NK-92 (cell line): ENCODE data around the gene CCDC57.
"Not testable (repeated sequence)": the region's sequence is repeated elsewhere in the genome, so short reads cannot be mapped to it uniquely, and the experiment has no call there.

Experiments used
- DNase-seq: peaks from one replicate; lab custom pipeline; 2025; ENCODE audit not compliant: unreplicated experiment; lab: John Stamatoyannopoulos, UW

Gene CCDC57

GRCh38 chr17:82179412-82179811 is 33.2 kb downstream of the CCDC57 start:
- no peak for DNase-seq

DNA sequence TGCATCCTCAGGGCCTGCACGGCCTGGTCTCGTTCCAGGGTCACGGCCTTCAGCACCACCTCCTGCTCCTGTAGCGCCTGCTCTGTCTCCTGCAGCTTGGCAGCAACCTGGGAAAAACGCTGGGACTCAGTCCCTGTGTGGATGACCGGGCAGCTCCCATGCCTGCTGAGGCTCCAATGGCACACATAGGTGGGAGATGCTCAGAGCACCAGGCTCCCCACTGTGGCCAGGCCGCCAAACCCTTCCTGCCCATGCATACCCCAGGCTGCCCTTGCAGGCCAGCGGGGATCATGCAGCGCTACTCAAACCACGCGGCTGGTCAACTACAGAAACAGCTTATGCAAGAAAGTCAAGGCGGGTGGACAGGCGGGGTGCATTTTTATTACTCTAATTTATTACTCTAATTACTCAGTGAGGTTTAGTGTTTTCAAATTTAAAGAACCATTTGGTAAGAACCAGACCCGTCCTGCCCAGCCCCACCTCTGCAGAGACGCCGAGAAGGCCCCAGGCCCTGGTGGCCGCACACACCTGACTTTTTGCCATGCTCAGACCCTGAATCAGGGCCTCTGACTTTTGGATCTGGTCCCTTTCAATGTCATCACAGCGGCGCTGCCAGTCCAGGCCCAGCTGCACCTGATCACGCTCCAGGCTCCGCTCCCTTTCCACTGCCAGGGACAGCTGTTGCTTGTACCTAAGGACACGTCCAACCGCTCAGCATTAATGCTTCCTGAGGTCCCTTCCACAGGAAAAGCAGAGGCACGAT is 34.0 kb downstream of the CCDC57 start:
- no peak for DNase-seq

DNA sequence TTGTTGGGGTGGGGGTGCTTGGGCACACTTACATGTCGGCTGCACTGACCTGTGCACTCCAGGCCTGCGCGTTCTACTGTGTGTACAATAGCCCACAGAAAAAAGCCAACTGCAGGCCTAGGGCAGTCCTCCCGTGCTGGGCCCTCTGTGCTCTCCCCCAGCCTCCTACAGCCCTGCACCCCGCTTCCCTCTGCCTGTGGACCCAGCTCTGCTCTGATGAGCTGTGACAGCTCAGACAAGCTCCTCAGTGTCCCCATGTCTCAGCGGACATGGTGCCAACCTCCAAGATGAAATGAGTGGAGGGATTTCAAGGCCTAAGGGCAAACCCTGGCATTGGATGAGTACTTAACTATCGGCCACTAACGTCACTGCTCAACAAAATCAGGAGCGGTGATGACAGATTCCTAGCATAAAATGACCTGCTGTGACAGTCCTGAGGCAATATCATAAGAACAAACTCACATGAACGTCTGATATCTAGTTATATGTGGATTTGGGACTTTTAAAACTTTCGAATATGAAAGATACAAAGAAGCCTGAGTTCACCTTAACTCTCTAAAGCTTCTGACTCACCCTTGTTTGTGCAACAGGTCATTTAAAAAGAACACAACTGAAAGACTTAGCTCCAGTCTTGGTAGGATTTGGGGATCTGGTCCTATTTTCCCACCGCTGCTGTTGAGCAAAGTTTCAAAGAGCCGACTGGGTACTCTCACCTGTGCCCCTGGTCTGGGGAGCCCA is 34.7 kb downstream of the CCDC57 start:
- no peak for DNase-seq

DNA sequence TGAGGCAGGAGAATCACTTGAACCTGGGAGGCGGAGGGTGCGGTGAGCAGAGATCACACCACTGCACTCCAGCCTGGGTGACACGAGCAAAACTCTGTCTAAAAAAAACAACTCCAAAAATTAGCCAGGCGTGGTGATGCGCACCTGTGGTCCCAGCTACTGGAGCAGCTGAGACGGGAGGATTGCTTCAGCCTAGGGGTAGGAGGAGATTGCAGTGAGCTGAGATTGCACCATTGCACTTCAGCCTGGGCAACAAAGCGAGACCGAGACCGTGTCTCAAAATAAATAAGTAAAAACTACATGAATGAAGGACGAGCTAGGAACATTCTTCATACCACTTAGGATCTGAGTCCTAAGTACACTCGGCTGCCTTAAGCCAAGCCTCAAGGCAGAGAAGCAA is 35.4 kb downstream of the CCDC57 start:
- DNase-seq: no peak

GRCh38 chr17:82175951-82176350 is 36.7 kb downstream of the CCDC57 start:
- no peak for DNase-seq

- no peak for DNase-seq
These were observed 37.4 kb downstream of the CCDC57 start for GRCh38 chr17:82175201-82175600.

DNA sequence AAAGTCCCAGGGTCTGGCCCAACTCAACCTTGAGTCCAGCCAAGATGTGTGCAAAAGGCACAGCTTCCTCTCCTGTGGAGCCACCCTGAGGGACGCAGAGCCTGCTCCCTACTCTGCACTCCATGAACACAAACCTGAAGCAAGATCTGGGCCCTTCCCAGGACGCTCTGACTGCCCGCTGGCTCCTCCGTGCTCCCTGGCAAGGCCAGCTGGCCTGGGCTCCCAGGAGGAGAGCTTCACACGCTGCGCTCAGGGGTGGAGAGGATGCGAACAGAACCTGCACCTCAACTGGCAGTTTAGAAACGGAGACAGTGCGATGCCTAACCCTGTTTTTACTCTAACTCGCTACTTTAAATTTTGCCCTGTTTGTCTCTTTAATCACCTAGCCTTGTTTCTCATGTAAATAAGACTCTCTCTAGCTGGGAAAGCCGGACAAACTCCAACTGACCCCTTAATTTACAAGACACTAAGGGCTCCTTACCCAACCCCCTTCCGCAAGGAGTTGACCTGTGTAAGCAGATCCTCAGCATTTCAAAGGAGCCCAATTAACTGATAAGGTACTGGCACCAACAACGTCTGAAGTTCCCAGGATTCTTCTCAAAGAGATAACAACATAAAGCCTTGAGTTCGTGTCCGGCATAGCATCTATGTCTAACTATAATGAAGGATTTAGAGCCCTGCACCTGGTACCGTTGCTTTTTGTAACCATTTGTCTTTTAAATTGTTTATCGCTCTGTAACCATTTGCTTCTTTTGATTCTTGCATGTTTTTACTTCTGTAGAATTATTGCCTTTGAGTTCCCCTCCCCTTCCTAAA is 38.4 kb downstream of the CCDC57 start:
- not testable (repeated sequence) for DNase-seq

- DNase-seq: no peak
These were observed 39.1 kb downstream of the CCDC57 start for GRCh38 chr17:82173351-82174041.

GRCh38 chr17:82172486-82173160 is 40.0 kb downstream of the CCDC57 start:
- DNase-seq: no peak

DNA sequence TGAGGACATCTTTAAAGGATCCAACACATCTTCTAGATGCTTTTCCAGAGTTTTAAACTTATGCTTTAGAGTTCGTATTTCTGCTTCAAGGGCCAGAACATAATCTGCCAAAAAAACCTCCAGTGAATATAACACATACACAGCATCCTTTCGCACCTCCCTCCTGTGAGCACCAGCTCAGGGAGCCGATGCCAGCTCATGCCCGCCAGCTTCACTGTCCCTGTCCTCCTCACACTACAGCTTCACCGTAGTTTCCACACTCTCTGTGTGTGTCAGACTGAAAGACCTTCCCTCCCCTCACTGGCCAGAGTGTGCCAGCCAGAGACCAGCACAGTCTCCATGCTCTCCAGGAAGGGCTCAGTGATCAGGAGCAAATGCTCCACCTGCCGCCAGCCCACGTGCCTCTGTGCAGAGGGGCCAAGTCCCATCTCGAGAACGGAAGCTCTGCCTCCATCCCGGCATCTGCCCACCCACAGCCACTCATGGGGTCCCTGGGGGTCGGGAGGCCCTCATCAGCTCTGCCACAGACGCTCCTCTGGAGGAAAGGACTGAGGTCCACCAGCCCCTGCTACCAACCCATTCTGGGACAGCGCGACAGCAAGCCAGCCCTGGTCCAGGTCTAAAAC is 40.8 kb downstream of the CCDC57 start:
- no peak for DNase-seq

DNA sequence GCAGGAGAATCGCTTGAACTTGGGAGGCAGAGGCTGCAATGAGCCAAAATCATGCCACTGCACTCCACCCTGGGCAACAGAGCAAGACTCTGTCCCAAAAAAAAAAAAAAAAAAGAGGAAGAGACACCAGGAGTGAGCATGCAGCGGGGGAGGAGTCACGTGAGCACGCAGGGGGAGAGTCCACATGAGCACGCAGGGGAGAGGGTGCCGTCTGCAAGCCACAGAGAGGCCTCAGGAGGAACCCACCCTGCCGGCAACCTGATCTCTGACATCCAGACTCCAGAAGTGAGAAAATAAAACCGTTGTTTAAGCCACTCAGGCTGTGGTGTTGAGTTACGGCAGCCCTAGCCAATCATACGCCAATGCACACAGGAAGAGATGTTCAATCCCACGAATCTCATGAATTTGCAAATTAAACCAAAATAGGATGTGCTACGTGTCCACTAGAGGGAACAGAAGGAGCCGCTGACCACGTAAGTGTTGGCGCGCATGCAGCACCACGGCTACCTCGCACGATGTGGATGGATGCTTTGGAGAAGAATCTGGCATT is 42.2 kb downstream of the CCDC57 start:
- no peak for DNase-seq

- DNase-seq: no peak
These were observed 44.1 kb downstream of the CCDC57 start for GRCh38 chr17:82168568-82168967.

- DNase-seq: no peak
These were observed 45.6 kb downstream of the CCDC57 start for GRCh38 chr17:82167028-82167427.

DNA sequence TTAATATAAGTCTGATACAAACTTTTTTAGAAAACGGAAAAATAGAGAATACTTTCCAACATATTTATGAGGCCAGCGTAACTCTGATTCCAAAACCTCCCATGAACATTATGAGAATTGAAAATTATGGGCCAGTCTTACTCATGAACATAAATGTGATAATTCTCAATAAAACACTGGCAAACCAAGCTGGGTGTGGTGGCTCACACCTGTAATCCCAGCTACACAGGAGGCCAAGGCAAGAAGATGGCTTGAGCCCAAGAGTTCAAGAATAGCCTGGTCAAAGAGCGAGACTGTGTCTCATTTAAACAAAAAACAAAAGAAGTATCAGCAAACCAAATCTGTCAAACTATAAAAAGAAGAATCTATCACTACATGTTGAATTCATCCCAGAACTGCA is 47.8 kb downstream of the CCDC57 start:
- DNase-seq: no peak

DNA sequence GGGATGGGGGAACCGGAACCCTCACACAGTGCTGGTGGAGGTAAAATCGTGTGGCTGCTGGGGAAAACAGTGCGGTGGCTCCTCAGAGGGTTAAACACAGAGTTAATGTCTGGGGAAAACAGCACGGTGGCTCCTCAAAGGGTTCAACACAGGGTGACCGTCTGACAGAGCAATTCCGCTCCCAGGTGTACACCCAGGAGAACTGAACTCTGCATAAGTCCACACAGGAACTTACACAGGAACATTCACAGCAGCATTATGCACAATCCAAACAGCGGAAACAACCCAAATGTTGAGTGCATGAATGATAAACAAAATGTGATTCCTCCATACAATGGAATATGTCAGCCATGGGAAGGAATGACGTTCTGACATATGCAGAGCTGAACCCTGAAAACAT is 51.4 kb downstream of the CCDC57 start:
- no peak for DNase-seq

DNA sequence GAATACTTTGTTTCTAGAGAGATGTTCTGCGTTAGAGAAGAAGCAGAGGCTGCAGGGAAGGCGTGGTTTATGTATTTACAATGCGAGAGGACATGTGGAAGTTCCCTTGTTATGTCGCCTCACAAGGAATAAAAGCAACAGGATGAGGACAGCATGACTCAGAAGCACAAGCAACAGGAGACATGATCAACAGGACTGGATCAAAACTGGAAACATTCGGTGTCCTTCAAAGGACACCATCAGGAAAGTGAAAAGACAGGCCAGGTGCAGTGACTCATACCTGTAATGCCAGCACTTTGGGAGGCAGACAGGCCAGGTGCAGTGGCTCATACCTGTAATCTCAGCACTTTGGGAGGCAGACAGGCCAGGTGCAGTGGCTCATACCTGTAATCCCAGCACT is 52.6 kb downstream of the CCDC57 start:
- no peak for DNase-seq

DNA sequence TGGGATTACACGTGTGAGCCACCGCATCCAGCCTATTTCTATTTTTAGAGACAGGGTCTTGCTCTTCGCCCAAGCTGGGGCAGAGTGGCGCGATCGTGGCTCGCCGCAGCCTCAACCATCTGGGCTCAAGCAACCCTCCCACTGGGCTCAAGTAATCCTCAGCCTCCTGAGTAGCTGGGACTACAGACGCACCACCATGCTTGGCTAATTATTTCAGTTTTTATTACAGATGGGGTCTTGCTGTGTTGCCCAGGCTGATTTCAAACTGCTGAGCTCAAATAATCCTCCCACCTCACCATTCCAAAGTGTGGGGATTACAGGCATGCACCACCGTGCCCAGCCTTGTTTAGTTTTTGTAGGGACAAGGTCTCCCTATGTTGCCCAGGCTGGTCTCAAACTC is 53.8 kb downstream of the CCDC57 start:
- DNase-seq: no peak

DNA sequence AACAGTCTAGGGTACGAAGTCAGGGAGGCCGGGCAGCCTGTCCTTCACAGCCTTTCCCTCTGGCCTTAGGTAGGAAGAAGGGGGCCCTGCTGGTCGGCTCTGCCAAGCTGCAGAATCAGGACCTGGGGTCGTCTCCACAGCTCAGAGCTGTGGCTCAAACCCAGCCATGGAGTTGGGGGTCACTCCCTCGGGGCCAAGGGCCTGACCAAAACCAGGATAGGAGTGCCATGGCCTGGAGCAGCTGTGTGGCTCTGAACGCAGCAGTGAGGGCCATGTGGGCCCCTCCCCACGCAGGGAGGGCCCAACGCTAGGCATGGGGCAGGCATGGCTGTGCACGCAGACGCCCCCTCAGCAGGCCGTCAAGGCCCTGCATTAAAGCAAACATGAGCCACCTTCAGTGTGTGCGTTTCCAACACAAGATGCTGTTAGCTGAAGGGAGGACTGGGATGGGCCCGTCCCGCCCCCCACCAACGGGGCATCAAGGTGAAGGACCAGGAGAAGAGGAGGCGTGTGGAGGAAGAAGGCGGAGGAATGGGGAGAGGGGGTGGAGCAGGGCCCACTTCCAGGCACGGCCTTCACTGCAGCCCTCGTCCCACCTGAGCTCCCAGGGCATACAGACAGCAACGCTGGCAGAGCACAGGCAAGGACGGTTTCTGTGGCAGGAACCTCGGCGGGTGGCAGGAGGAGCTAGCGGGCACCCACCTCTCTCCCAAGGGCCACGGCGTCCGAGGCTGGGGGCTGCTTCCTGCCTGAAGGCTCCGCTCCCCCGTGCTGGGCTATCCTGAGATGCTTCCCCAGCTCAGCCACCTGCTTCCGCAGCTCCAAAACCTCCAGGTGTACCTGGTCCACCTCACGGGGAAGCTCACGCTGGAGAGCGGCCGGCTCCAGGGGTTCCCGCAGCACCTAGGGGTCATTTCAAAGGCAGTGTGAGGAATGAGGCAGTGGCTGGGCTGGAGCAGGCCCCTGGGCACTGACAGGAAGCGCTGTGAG is 55.3 kb downstream of the CCDC57 start:
- no peak for DNase-seq
